ENCODE measurements around the gene NLRP6. TPM values are rescaled to one million over a fixed set of nuclear protein-coding genes. Genes with fewer than 3 reads are reported as not detected.
"Not testable (repeated sequence)": the region's sequence is repeated elsewhere in the genome, so short reads cannot be mapped to it uniquely, and the experiment has no call there.

Gene NLRP6
- total and polyA plus RNA-seq, 2 experiments from 2014 or later, result 1.4 TPM; not detected in 1

- peaks cover 35% of the 10 kb centered on the region for H3K79me2 ChIP-seq
Measured at GRCh38 chr11:313304-313786, 35.1 kb downstream of the NLRP6 start.

GRCh38 chr11:313787-314553 is 35.8 kb downstream of the NLRP6 start, which contains the start of gene IFITM1:
TSS of gene IFITM1 (plus strand) at chr11:314040. CDS start at chr11:314171, 131 bp downstream.
- H3K4me1 ChIP-seq (ENCODE audit: insufficient read depth), result peaks cover 53% of the 10 kb centered on the region
- TF ChIP-seq EZH2phosphoT487 (IDR thresholded peaks at IDR 0.05; ENCODE audit: low read depth, severe bottlenecking, unreplicated experiment) (no peak), EZH2 (IDR thresholded peaks at IDR 0.05; ENCODE audit: borderline replicate concordance) (no peak)
- TF ChIP-seq, protein P1, sequence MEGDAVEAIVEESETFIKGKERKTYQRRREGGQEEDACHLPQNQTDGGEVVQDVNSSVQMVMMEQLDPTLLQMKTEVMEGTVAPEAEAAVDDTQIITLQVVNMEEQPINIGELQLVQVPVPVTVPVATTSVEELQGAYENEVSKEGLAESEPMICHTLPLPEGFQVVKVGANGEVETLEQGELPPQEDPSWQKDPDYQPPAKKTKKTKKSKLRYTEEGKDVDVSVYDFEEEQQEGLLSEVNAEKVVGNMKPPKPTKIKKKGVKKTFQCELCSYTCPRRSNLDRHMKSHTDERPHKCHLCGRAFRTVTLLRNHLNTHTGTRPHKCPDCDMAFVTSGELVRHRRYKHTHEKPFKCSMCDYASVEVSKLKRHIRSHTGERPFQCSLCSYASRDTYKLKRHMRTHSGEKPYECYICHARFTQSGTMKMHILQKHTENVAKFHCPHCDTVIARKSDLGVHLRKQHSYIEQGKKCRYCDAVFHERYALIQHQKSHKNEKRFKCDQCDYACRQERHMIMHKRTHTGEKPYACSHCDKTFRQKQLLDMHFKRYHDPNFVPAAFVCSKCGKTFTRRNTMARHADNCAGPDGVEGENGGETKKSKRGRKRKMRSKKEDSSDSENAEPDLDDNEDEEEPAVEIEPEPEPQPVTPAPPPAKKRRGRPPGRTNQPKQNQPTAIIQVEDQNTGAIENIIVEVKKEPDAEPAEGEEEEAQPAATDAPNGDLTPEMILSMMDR (IDR thresholded peaks at IDR 0.05; ENCODE audit: poor library complexity), result no peak
- H3K9me3 ChIP-seq (ENCODE audit: low read depth), result no peaks in the 10 kb centered on the region
- H3K27me3 ChIP-seq, result peaks cover 14% of the 10 kb centered on the region
- no peaks in the 10 kb centered on the region for H3K9me2 ChIP-seq (replicated peaks; ENCODE audit: insufficient read depth)
- 13% methylated on average over 18 of the region's 18 CpGs for whole genome bisulfite sequencing (ENCODE audit: low lambda C conversion rate, missing lambda C conversion rate)
- H3K79me2 ChIP-seq, result peaks cover 34% of the 10 kb centered on the region
- no peaks in the 10 kb centered on the region for H3K36me3 ChIP-seq (replicated peaks; ENCODE audit: insufficient read depth, low read depth)
- H4K20me1 ChIP-seq (ENCODE audit: insufficient read depth, poor library complexity, severe bottlenecking), result no peaks in the 10 kb centered on the region
- H3K4me3 ChIP-seq, result peak within 1 kb of the TSS; percentile 47
- no peak within 1 kb of the TSS for H2AFZ ChIP-seq
- DNase-seq (ENCODE audit: low spot score), result peak; percentile 62
- H3K4me2 ChIP-seq, result peak within 1 kb of the TSS; percentile 84
- peak within 1 kb of the TSS; percentile 89 for H3K27ac ChIP-seq

More at GRCh38 chr11:313304-313786, 35.1 kb downstream of the NLRP6 start:
- no peaks in the 10 kb centered on the region for H3K36me3 ChIP-seq (replicated peaks; ENCODE audit: insufficient read depth, low read depth)
- no peaks in the 10 kb centered on the region for H4K20me1 ChIP-seq (ENCODE audit: insufficient read depth, poor library complexity, severe bottlenecking)
- 51% methylated on average over 8 of the region's 8 CpGs for WGBS (ENCODE audit: low lambda C conversion rate, missing lambda C conversion rate)
- peaks cover 14% of the 10 kb centered on the region for H3K27me3 ChIP-seq
- DNase-seq (ENCODE audit: low spot score), result no peak
- H3K9me2 ChIP-seq (replicated peaks; ENCODE audit: insufficient read depth), result no peaks in the 10 kb centered on the region
- peaks cover 53% of the 10 kb centered on the region for H3K4me1 ChIP-seq (ENCODE audit: insufficient read depth)
- H3K4me3 ChIP-seq, result no peak overlapping the region
- TF ChIP-seq, protein P1 (IDR thresholded peaks at IDR 0.05; ENCODE audit: poor library complexity), result no peak
- TF ChIP-seq EZH2phosphoT487 (IDR thresholded peaks at IDR 0.05; ENCODE audit: low read depth, severe bottlenecking, unreplicated experiment) (no peak), EZH2 (IDR thresholded peaks at IDR 0.05; ENCODE audit: borderline replicate concordance) (no peak)
- no peak overlapping the region for H2AFZ ChIP-seq
- peak overlapping the region; percentile 84 for H3K4me2 ChIP-seq
- no peaks in the 10 kb centered on the region for H3K9me3 ChIP-seq (ENCODE audit: low read depth)
- peak overlapping the region; percentile 89 for H3K27ac ChIP-seq

GRCh38 chr11:314554-314875 is 36.3 kb downstream of the NLRP6 start:
- Histone ChIP-seq H3K27ac (peak overlapping the region; percentile 89), H3K4me1 (ENCODE audit: insufficient read depth) (peaks cover 47% of the 10 kb centered on the region)
- H4K20me1 ChIP-seq (ENCODE audit: insufficient read depth, poor library complexity, severe bottlenecking), result not testable (repeated sequence)

GRCh38 chr11:315051-315481 is 36.9 kb downstream of the NLRP6 start:
- Histone ChIP-seq H3K4me2 (peak overlapping the region; percentile 84), H3K27ac (peak overlapping the region; percentile 89), H3K4me3 (no peak overlapping the region), H3K79me2 (peaks cover 32% of the 10 kb centered on the region), H3K4me1 (ENCODE audit: insufficient read depth) (peaks cover 42% of the 10 kb centered on the region), H3K9me3 (ENCODE audit: low read depth) (no peaks in the 10 kb centered on the region), H3K27me3 (peaks cover 14% of the 10 kb centered on the region), H3K36me3 (replicated peaks; ENCODE audit: insufficient read depth, low read depth) (no peaks in the 10 kb centered on the region), H2AFZ (no peak overlapping the region), H4K20me1 (ENCODE audit: insufficient read depth, poor library complexity, severe bottlenecking) (no peaks in the 10 kb centered on the region), H3K9me2 (replicated peaks; ENCODE audit: insufficient read depth) (no peaks in the 10 kb centered on the region)
- TF ChIP-seq EZH2phosphoT487 (IDR thresholded peaks at IDR 0.05; ENCODE audit: low read depth, severe bottlenecking, unreplicated experiment) (no peak), EZH2 (IDR thresholded peaks at IDR 0.05; ENCODE audit: borderline replicate concordance) (no peak)
- TF ChIP-seq, protein P1 (IDR thresholded peaks at IDR 0.05; ENCODE audit: poor library complexity), result no peak
- 62% methylated on average over 9 of the region's 9 CpGs for WGBS (ENCODE audit: low lambda C conversion rate, missing lambda C conversion rate)
- no peak for DNase-seq (ENCODE audit: low spot score)

More at GRCh38 chr11:314554-314875, 36.3 kb downstream of the NLRP6 start:
- Histone ChIP-seq H3K79me2 (peaks cover 30% of the 10 kb centered on the region), H3K27me3 (peaks cover 14% of the 10 kb centered on the region), H3K4me2 (peak overlapping the region; percentile 84)
- H3K9me3 ChIP-seq (ENCODE audit: low read depth); H3K9me2 ChIP-seq (replicated peaks; ENCODE audit: insufficient read depth); H2AFZ ChIP-seq; DNase-seq (ENCODE audit: low spot score); H3K4me3 ChIP-seq; H3K36me3 ChIP-seq (replicated peaks; ENCODE audit: insufficient read depth, low read depth): not testable (repeated sequence)
- WGBS (ENCODE audit: low lambda C conversion rate, missing lambda C conversion rate), result 17% methylated on average over 4 of the region's 6 CpGs

All from hepatocyte (in vitro differentiated cells).